SK-N-SH treated with all-trans-retinoic acid at 6 μM for 48 hours (cell line): ENCODE measurements around the gene C19orf85.

Source experiments
- ATAC-seq: fragments of 200-7000 bp; cut with Tn5 transposase; 3 replicates; pipeline ENCODE4 v1.9.1; 2020; ENCODE audit warnings: mild to moderate bottlenecking, moderate library complexity
- ARNTL ChIP-seq: fragments of 450-650 bp; formaldehyde crosslinking; IDR thresholded peaks from 2 replicates; pipeline ENCODE4 v1.5.0; 2020; ENCODE audit warnings: low read depth, mild to moderate bottlenecking, moderate library complexity, borderline replicate concordance
- BACH2 ChIP-seq: fragments of 250-450 bp; sonication (Bioruptor Pico); IDR thresholded peaks from 2 replicates; pipeline ENCODE4 v1.9.0; 2021; ENCODE audit warnings: mild to moderate bottlenecking, borderline replicate concordance
- CREB5 ChIP-seq: fragments of 250-450 bp; sonication (Bioruptor Pico); IDR thresholded peaks from 2 replicates; pipeline ENCODE4 v1.5.1; 2020; ENCODE audit warnings: low read depth, mild to moderate bottlenecking, moderate library complexity
- CSDC2 ChIP-seq: fragments of 250-450 bp; sonication (Bioruptor Pico); IDR thresholded peaks from 2 replicates; pipeline ENCODE4 v1.5.0; 2020; ENCODE audit warnings: mild to moderate bottlenecking, moderate library complexity
- CSRNP3 ChIP-seq: fragments of 250-450 bp; sonication (Bioruptor Pico); IDR thresholded peaks from 2 replicates; pipeline ENCODE4 v1.5.1; 2021; ENCODE audit warnings: mild to moderate bottlenecking, moderate library complexity
- ESRRG ChIP-seq: fragments of 250-450 bp; sonication (Bioruptor Pico); IDR thresholded peaks from 2 replicates; pipeline ENCODE4 v1.6.1; 2021; ENCODE audit warnings: mild to moderate bottlenecking
- GLIS3 ChIP-seq: fragments of 250-450 bp; sonication (Bioruptor Pico); IDR thresholded peaks from 2 replicates; pipeline ENCODE4 v1.5.0; 2020; ENCODE audit warnings: mild to moderate bottlenecking, moderate library complexity
- OSR1 ChIP-seq: fragments of 250-450 bp; sonication (Bioruptor Pico); IDR thresholded peaks from 2 replicates; pipeline ENCODE4 v1.8.0; 2022; ENCODE audit warnings: moderate library complexity, mild to moderate bottlenecking, inconsistent platforms
- PATZ1 ChIP-seq: fragments of 250-450 bp; sonication (Bioruptor Pico); IDR thresholded peaks from 2 replicates; pipeline ENCODE4 v1.8.0; 2020; ENCODE audit warnings: mild to moderate bottlenecking, moderate library complexity, borderline replicate concordance
- POU6F1 ChIP-seq: fragments of 250-450 bp; sonication (Bioruptor Pico); IDR thresholded peaks from 2 replicates; pipeline ENCODE4 v1.8.0; 2021; ENCODE audit warnings: low read depth, mild to moderate bottlenecking, moderate library complexity, borderline replicate concordance
- PPARA ChIP-seq: fragments of 250-450 bp; sonication (Bioruptor Pico); IDR thresholded peaks from 2 replicates; pipeline ENCODE4 v1.5.0; 2020; ENCODE audit warnings: mild to moderate bottlenecking, borderline replicate concordance
- SNAI2 ChIP-seq: fragments of 250-450 bp; sonication (Bioruptor Pico); IDR thresholded peaks from 2 replicates; pipeline ENCODE4 v1.5.0; 2020; ENCODE audit warnings: mild to moderate bottlenecking, moderate library complexity
- TCF4 ChIP-seq: fragments of 250-450 bp; sonication (Bioruptor Pico); IDR thresholded peaks from 2 replicates; pipeline ENCODE4 v1.8.0; 2021; ENCODE audit warnings: mild to moderate bottlenecking, moderate library complexity, borderline replicate concordance
- TOX ChIP-seq: fragments of 250-450 bp; sonication (Bioruptor Pico); IDR thresholded peaks from 2 replicates; pipeline ENCODE4 v1.8.0; 2021; ENCODE audit warnings: mild to moderate bottlenecking, moderate library complexity, borderline replicate concordance
- TSHZ2 ChIP-seq: fragments of 250-450 bp; sonication (Bioruptor Pico); IDR thresholded peaks from 2 replicates; pipeline ENCODE4 v1.5.0; 2020; ENCODE audit warnings: mild to moderate bottlenecking, moderate library complexity
- ZC3H10 ChIP-seq: fragments of 250-450 bp; sonication (Bioruptor Pico); IDR thresholded peaks from 2 replicates; pipeline ENCODE4 v1.5.1; 2021; ENCODE audit warnings: mild to moderate bottlenecking, moderate library complexity
- ZFP30 ChIP-seq: fragments of 450-650 bp; formaldehyde crosslinking; IDR thresholded peaks from 2 replicates; pipeline ENCODE4 v1.5.0; 2022; ENCODE audit warnings: mild to moderate bottlenecking, moderate library complexity
- ZNF565 ChIP-seq: fragments of 450-650 bp; formaldehyde crosslinking; conservative IDR thresholded peaks from 2 replicates; pipeline ENCODE4 v1.5.0; 2020; ENCODE audit warnings: low read depth, mild to moderate bottlenecking, moderate library complexity
- ZNF70 ChIP-seq: fragments of 450-650 bp; formaldehyde crosslinking; IDR thresholded peaks from 2 replicates; pipeline ENCODE4 v1.5.0; 2020; ENCODE audit warnings: mild to moderate bottlenecking, moderate library complexity
- ZNF8 ChIP-seq: fragments of 450-650 bp; formaldehyde crosslinking; IDR thresholded peaks from 2 replicates; pipeline ENCODE4 v1.5.0; 2020; ENCODE audit warnings: mild to moderate bottlenecking, moderate library complexity

Gene C19orf85

GRCh38 chr19:55479451-55480230 is 15.1 kb upstream of the C19orf85 start:
- no peak for ATAC-seq
- TF ChIP-seq SNAI2 (CRISPR knock-in tag) (no peak), CSRNP3 (no peak), PATZ1 (no peak), ZC3H10 (CRISPR knock-in tag) (no peak), CSDC2 (CRISPR knock-in tag) (no peak), POU6F1 (no peak), CREB5 (CRISPR knock-in tag) (no peak), OSR1 (CRISPR knock-in tag) (no peak), ESRRG (no peak), TSHZ2 (CRISPR knock-in tag) (no peak), TOX (no peak), ZNF565 (CRISPR knock-in tag) (no peak), GLIS3 (no peak), ZNF70 (CRISPR knock-in tag) (no peak), PPARA (CRISPR knock-in tag) (no peak)

GRCh38 chr19:55479045-55479444 is 14.5 kb upstream of the C19orf85 start:
- TF ChIP-seq ARNTL (CRISPR knock-in tag) (no peak), CSDC2 (CRISPR knock-in tag) (no peak), ZFP30 (CRISPR knock-in tag) (no peak), TSHZ2 (CRISPR knock-in tag) (no peak), SNAI2 (CRISPR knock-in tag) (no peak), ZNF565 (CRISPR knock-in tag) (no peak), TCF4 (no peak), ZNF70 (CRISPR knock-in tag) (no peak), BACH2 (CRISPR knock-in tag) (no peak), ESRRG (no peak), ZNF8 (no peak)
- ATAC-seq = no peak
